SKM-1 (cell line): ENCODE results near the gene RPL10A.
"Not testable (repeated sequence)": the region's sequence is repeated elsewhere in the genome, so short reads cannot be mapped to it uniquely, and the experiment has no call there.

ENCODE experiments used
- DNase-seq: peaks from one replicate; lab custom pipeline; 2025; ENCODE audit not compliant: unreplicated experiment; lab: John Stamatoyannopoulos, UW

Gene RPL10A

DNA sequence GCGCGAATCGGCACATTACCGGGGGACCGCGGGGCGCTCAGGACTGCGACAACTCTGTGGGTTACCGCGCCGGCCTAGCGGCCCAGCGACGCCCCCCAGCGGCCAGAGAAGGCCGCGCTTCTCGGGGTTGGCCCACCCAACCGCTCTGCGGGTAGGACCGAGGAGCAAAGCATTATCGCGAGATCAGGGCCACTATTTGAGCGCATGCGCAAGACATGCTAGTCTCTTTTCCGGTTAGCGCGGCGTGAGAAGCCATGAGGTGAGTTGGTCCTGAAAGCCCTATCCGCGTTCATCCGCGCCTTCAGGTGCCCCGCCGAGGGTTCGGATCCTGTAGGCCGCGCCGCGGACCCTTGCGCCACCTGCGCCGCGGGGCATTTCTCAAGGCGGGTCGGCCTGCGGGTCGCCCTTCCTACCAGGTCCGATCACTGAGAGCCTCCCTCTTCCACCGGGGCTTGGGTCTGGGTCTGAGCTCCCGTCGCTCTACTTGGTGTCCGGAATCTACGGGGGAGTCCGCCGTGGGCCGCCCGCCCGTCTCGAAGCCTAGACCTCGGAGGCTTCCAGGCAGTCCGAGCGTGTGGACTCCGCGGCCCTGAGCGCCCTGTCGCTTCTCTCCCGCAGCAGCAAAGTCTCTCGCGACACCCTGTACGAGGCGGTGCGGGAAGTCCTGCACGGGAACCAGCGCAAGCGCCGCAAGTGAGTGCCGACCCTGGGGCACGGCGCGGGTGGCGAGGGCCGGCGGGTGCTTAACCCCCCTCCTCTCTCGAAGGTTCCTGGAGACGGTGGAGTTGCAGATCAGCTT lies at the start of gene RPL10A:
RPL10A (plus strand) TSS at position 221 of the 799 bp plus-strand sequence; CDS start at position 255, 34 bp downstream.
- DNase-seq, result peak; percentile 83

DNA sequence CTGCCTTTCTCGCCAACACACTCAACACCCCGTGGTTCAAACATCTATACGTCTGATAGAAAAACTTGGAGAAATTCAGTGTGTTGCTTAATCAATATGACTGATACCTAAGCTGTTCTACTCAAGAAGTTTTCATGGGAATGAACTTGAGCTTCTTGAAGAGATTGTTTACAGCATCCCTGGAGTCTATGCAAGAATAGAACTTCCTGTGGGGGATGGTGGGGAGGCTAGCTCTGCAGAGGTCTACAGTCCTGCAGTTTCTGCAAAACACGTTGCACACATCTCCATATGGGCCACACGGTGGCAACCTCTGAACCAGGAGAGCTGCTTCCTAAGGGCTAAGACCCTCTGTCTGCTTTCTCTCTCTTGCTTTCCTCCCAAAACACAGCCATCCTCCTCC lies 48.8 kb upstream of the RPL10A start:
- no peak for DNase-seq

DNA sequence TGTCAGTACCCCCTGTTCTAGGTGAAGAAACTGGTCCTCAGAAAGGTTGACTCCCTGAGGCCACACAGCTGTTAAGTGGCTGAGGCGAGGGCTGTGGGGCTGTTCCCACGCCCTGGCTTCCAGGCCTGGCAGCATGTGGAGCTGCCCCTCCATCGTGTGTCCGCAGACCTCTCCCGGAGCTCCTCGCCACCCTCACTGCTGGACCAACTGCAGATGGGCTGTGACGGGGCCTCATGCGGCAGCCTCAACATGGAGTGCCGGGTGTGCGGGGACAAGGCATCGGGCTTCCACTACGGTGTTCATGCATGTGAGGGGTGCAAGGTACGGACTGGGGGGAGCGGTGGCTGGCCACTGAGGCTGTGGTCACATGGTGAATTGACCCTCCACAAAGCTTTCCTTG lies 48.2 kb upstream of the RPL10A start:
- no peak for DNase-seq

DNA sequence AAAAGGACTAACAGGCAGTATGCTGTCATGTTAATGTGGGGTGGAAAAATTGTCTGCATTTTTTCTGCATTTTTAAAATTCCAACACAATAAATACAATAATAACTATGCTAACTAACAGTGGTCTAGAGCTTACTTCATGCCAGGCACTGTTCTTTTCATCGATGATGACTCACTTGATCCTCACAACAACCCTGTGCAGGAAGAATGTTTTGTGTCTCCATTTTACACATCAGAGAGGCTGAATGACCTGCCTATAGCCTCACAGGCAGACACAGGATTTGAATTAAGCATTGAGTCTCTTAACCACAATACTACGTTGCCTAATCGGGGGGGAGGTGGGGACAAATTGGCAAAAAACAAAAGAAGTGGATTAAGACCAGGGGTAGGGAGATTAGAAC lies 42.9 kb upstream of the RPL10A start:
- DNase-seq, result no peak

DNA sequence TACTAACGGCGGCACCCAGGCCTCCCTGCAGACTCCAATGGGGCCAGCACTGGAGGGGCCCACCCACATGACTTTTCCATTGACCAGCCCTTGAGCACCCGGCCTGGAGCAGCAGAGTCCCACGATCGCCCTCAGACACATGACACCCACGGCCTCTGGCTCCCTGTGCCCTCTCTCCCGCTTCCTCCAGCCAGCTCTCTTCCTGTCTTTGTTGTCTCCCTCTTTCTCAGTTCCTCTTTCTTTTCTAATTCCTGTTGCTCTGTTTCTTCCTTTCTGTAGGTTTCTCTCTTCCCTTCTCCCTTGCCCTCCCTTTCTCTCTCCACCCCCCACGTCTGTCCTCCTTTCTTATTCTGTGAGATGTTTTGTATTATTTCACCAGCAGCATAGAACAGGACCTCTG lies 42.1 kb upstream of the RPL10A start:
- DNase-seq, result peak; percentile 53

DNA sequence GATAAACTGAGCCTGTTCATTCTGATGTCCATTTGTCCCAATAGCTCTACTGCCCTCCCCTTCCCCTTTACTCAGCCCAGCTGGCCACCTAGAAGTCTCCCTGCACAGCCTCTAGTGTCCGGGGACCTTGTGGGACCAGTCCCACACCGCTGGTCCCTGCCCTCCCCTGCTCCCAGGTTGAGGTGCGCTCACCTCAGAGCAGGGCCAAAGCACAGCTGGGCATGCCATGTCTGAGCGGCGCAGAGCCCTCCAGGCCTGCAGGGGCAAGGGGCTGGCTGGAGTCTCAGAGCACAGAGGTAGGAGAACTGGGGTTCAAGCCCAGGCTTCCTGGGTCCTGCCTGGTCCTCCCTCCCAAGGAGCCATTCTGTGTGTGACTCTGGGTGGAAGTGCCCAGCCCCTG lies 40.8 kb upstream of the RPL10A start:
- DNase-seq, result no peak

DNA sequence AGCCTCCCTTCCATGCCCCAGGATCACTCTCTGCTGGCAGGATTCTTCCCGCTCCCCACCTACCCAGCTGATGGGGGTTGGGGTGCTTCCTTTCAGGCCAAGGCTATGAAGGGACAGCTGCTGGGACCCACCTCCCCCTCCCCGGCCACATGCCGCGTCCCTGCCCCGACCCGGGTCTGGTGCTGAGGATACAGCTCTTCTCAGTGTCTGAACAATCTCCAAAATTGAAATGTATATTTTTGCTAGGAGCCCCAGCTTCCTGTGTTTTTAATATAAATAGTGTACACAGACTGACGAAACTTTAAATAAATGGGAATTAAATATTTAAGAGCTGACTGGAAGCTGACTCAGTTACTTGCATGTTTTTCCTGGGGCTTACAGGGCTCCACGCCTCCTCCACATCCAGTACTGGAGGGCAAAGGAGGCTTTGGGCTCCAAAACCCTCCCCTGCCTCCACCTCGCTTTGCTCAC lies 40.3 kb upstream of the RPL10A start:
- no peak for DNase-seq

DNA sequence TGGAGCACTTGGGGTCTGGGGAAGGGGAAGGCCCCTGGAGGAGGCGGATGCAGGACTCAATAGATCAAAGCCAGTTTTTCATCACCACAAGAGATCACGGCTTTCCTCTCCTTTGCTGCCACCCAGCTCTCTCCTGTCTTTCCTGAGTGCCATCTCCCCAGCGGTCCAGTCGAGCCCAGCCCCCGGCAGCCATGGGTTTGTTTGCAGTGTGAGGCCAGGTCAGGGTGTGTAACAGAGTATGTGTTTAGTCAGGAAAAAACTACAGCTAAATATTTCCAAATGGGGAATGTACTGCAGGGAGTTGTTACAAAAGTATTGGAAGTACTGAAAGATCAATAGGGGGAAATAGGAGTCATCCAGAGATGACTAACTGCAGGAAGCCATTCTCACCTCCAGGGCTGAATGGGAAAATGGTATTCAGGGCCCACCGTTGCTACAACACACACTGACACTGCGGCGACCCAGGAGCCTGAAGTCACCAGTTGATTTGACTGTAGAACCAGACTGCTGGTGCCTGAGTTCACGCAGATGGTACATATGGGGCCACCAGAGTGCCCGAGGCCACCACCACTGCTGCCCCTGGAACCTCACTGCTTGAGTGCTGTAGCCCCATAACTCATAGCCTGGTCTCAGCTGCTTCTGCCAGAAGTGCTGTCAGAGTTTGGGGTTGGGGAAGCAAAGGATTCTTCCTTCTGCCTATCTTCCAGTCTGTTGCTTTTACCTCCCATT lies 39.6 kb upstream of the RPL10A start:
- no peak for DNase-seq

DNA sequence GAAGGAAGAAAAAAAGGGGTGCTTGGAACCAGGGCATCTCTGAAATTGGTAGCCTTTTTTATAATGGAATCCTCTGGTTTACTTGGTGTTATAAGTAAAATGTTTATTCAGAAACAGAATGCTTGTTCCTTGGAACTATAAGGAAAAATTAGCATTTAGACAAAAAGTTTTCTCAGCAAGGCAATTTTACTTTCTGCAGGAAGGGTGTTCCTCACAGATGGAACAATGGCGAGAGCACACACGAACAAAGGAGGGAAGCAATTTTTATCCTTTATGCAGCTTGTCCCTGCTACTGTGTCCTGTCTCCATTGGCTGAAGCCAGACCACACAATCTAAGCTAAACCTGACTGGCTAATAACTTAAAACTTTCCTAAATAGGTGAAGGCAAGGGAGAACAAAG lies 38.7 kb upstream of the RPL10A start:
- no peak for DNase-seq

DNA sequence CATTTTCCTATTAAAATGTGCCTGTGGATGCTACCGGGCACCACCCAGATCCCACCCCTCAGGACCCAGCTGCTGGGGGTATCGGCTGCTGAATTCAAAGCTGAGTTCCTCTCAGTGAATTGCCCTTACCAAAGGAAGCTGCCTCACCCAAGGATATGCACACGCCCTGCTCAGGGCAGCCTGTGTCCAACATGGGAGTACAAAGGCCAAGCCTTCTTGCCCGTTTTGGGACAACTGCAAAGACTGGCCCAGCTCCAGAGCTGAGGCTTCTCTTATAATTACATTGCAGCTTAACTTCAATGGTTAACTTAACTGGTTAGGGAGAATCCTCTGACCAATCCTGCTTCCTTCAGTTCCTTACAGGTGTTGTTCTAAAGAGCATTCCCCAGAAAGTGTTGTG lies 35.9 kb upstream of the RPL10A start:
- no peak for DNase-seq

DNA sequence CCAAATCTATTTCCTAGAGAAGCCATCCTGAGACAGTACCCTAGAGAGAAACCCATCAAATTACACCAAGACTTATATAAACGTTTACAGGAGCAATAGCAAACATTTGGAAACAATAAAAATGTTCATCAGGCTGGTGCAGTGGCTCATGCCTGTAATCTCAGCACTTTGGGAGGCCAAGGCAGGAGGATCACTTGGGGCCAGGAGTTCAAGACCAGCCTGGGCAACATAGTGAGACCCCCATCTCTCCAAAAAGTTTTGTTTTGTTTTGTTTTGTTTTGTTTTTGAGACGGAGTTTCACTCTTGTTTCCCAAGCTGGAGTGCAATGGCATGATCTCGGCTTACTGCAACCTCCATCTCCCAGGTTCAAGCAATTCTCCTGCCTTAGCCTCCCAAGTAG lies 35.5 kb upstream of the RPL10A start:
- DNase-seq, result not testable (repeated sequence)

DNA sequence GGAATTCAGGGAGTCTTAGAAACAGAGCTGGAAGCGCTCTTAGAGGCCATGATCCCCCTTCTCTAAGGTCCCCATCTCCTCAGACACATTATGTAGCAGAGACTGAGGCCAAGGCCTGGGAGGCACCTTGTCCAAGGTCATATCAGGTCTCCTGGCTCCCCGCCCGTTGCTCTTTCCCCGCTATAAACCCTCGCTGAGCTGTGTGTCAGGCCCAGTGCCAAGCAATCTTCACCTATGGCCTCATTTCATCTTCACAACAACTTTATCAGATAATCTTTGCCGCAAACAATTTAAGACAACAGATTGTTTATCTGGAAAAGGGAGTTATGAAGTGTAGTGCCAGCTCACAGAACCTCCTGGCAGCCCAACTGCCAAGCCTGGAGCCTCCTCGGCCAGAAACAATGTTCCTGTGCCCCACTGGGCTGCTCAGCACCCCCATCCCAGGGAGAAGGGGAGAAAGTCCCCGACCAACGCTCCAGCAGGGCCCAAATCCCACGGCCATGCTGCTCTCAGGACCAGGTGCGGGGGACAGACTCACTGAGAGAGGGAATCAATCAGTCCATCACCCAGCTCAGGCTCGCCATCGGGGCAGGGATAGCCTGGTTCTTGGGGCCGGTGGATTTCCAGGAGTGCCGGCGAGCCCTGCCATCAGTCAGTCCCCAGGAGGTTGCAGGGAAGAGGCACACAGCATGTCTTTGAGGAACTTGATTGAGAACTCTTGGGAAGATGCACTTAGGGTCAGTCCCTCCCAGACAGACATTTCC lies 32.9 kb upstream of the RPL10A start:
- no peak for DNase-seq

DNA sequence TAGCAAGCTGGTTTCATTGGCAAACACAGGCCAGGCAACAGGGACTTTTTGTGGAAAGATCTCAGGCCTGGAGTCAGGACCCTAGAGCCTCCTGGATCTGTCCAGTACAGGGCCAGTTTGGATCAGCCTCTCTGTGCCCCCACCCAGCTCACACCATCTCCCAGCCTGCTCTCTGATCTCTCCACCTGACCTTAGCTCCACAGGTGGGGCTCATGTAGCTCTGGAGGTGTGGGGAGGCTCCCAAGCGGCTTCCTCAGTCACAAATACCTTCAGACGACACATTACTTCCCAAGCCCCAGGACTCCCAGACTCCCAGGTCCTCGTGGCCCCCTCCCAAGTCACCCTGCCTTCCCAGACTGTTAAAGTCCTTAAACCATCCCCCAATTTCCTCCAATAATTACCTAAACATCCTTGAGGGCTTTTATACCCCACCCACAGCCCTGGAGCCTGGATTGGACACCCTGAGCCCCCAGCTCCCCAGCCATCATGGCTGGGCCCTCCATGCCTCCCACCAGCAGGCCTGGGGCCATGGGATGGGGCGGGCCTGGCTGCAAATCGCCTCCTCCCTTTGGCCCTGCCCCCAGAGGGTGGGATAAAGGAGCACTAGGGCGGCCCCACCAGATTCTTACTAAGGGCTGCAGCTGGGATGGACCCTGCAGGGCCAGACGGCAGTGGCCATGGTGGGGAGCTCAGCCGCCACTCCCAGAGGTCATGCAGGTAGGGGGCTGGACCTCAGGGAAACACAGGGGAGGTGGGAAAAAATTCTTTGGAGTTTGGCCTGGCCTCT lies 31.9 kb upstream of the RPL10A start:
- DNase-seq, result no peak

DNA sequence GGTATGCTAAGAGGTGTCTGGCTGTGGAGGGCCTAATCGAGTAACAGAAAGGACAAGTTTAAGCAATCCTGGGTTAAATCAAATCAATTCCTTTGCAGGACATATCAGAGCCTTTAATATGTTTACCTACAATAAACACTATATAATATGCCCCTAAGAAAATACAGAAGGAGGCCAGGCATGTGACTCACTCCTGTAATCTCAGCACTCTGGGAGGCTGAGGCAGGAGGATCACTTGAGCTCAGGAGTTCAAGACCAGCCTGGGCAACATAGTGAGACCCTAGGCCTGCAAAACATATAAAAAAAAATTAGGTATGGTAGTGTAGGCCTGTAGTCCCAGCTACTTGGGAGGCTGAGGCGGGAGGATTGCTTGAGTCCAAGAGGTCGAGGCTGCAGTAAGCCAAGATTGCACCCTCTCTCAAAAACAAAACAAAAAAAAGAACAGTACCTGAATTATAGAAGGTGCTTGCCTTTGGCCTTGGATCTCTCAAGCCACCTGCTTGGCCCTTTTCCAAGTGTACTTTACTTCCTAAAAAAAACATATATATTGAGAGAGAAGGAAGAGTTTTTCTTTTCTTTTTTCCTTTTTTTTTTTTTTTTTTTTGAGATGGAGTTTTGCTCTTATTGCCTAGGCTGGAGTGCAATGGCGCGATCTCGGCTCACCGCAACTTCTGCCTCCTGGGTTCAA lies 29.7 kb upstream of the RPL10A start:
- not testable (repeated sequence) for DNase-seq

DNA sequence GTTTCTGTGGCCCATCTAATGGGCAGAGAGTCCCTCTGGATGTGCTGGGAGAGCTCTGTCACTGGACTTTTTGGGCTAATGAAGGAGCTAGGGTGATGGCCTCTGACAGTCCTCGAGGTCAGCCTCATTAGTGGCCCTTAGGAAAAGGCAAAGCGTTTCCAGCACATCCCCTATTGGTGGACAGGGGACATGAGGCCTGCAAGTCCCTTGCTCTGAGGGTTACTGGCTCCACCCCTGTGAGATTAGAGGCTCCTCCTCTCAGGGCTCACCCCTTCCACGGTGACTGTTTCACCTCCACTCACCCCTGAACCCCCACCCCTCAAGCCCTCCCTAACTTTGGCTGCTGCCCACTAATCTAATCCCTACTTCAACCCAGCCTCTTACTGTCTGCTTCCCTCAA lies 28.9 kb upstream of the RPL10A start:
- DNase-seq, result no peak

DNA sequence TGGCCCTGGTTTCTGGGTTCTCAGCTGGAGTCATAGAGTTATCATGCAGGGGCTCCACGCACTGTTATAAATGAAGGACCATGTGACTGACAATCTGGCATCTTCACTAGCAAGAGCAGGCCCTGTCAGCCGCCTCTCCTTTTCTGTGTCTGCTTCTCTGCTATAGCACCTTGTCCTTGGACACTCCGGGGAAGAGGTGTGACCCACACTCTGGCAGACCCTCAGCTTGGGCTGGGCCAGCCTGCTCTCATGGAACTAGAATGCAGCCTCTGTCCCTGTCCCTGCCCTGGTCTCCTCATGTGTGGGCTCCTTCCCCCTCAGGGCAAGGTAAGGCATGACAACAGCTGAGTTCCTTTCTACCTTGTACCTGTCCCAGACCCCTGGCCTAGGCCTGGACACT lies 27.0 kb upstream of the RPL10A start:
- no peak for DNase-seq

DNA sequence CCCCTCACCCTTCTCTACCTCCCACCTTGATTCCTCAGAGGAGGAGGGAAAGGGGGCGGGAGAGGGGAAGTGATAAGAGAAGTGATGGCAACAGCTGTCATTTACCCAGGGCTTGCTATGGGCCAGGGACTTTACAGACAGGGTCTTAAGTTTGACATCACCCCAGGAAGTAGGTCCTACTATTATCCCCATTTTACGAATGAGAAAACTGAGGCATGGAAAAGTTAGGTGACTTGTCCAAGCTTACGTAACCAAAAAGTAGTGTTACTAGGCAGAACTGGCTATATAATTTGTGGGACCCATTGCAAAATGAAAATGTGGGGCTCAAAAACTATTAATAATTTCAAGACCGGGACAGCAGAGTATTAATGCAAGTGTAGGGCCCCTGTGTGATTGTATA lies 26.6 kb upstream of the RPL10A start:
- no peak for DNase-seq

DNA sequence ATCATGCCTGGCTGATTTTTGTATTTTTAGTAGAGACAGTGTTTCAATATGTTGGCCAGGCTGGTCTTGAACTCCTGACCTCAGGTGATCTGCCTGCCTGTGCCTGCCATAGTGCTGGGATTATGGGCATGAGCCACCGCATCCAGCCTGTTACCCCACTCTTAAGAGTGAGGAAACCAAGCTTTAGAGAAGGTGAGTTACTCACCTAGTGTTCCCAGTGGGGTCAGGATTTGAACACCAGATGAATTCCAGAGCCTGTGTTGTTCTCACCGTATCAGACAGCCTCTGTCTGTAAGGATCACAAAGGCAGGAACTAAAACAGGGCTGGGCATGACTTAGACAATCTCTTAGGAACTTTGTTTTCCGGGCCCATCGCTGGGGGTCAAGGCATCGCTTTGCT lies 25.5 kb upstream of the RPL10A start:
- no peak for DNase-seq

DNA sequence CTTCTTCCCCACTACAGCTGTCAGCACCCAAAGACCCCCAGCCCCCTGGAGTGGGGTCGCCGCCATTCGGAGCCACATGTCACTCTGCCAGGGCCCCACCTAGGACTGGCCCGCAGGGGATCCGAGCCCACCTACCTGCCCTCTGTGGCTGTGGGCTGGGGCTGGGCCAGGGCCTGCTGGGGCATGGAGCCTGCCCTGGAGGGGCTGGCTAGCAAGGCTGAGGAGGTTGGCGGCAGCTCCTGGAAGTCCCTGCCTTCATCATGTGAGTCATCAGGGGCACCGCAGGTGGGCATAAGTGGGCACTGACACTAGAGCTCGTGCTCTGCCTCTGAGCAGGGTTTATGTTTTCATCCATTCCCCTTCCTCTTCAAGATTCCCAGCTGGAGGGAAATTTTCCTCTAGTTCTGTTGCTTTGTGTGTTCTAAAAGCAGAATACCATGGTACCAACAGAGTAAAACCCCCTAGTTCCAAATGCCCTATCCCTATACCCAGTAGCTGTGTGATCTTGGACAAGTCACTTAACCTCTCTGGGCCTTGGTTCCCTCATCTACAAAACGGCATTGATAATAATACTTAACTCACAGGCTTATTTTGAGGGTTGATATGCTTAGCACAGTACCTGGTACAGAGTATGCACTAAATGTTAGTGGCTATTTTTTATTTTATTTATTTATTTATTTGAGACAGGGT lies 24.7 kb upstream of the RPL10A start:
- no peak for DNase-seq

DNA sequence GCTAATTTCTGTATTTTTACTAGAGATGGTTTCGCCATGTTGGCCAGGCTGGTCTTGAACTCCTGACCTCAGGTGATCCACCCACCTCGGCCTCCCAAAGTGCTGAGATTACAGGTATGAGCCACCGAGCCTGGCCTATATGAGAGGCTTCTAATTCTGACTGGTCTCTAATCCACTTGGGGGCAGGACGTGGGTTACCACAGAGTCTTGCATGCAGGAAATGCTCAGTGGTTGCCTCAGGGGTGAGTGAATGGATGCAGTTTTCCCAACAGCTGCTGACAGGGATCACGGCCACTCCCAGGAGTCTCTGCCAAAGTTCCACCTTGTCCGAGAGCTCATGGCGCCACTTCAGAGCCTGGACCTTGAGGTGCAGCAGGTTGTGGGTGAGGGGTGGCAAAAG lies 22.5 kb upstream of the RPL10A start:
- peak; percentile 7 for DNase-seq
